ENCODE measurements around the gene IL1RAP.

Gene IL1RAP

GRCh38 chr3:190581041-190581541 is 67.2 kb downstream of the IL1RAP start:
- DNase-seq = no peak

DNA sequence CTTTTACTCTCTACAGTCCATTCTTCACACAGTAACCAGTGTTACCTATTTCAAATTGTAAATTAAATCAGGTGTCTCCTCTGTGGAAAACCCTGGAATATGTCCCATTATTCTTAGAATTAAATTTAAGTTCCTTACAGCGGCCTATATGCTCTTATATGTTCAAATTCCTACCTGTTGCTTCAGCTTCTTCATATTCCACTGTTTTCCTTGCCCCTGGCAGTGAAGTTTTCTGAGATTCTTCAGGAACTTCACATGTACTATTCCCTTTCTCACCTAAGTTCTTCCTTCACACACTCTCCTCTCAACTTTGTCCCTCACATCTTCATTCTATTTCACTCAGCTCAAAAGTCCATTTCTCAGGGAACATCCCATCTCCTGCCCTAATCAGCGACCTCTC is 68.8 kb downstream of the IL1RAP start:
- DNase-seq = no peak

DNA sequence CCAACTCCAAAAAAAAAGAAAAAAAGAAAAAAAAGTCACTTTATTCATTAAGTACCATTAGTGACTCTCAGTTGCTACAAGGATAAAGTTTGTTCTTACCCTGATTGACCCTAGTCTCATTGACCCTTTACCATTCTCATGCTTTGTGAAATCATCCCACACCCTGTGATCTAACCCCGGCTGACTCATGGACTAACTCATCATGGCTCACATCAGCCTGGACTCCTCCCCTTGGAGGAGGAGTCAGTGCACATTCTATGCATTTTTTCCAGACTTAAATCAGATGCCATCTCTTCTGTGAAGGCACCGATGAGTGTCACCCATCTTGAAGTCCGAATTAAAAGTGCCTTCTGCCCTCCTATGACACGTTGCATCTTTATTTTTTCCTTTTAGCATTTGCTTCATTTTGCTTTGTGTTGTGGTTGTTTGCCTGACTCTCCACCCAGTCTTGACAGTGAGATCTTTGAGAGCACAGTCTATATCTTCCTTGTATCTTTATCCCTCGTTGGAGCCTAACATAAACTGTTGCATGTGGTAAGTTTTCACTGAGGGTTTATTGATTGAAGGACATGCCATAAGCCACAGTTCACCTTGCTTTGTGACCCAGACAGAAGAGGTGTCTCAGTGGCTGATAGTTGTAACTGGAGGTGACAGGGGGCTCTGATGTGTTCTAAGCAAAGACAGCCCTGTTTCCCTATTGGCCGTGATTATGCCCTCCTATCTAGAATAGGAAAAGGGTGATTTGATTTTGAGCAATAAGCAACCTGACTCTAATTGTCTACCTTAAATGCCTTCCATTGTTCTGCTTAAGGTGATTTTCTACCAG is 72.1 kb downstream of the IL1RAP start:
- DNase-seq = no peak

DNA sequence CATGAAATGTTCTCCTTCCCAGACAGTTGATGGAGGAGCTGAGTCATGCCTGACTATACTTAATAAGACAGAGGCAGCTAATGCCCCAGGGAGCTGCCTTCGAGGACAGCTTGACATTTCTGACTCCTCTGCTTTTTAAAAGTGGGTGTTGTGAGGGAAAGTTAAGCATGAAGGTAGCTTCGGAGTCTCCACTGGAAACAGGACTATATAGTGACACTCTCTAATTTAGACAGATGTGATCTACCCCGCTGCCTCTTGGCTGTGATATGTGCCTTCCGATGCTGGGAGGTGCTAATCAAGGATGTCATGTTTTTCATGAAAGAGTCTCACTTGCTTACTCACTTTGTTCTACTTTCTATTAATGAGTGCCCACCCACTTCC is 72.7 kb downstream of the IL1RAP start:
- DNase-seq = no peak

- no peak for DNase-seq
Observed at GRCh38 chr3:190588570-190588969, 74.7 kb downstream of the IL1RAP start.

DNA sequence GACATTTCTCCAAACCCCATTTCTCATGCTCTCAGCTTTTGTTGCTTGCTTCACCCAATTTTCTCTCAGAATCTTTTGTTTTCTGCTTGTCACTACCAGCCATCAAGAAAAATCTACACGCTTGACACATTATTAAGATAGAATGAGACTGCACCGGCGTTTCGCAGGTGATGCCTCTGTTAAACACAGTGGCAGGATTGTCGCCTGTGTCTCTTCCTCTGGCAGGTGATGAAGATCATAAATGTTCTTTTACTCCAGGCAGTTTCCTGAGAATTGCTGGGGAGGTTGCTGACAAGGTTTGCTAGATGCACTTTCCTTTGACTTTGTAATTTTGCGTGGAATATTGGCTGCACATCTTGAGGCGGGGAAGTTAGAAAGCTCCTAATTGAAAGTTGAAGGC is 75.4 kb downstream of the IL1RAP start:
- no peak for DNase-seq

DNA sequence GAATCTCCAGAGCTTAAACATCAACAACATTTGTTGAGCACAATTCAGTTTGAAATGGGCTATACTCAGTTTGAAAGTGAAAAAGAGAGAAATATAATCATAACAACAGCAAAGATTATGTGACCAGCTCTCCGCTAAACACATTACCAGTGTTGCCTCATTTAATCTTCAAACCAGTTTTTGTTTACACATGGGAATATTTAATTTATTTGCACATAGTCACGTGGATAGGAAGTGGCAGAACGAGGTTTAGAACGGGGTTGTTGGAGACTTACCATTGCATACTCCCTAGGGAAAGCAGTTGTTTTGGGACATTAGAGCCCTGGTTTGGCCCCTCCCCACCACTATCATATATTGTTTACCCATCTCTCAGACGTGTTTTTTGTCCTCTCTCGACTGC is 77.2 kb downstream of the IL1RAP start:
- DNase-seq = no peak

DNA sequence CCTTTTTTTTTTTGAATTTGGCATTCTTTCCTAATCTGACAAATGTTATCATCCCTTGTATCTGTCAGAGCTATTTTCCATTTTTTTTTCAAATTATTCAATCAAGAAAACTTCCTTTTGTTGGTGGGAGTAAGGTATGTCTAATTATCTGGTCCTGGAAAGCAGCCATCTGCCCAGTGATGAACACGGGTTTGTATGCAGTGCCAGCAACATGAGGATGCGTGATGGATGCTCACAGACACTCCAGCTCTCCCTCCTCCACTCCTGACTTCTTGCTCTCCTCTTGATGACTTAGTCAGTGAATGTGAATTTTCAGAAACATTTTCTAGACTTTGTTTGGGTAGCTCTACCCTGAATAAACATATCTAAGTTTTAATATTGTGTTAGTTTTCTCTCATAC is 79.2 kb downstream of the IL1RAP start:
- no peak for DNase-seq

- no peak for DNase-seq
Observed at GRCh38 chr3:190594171-190594570, 80.3 kb downstream of the IL1RAP start.

DNA sequence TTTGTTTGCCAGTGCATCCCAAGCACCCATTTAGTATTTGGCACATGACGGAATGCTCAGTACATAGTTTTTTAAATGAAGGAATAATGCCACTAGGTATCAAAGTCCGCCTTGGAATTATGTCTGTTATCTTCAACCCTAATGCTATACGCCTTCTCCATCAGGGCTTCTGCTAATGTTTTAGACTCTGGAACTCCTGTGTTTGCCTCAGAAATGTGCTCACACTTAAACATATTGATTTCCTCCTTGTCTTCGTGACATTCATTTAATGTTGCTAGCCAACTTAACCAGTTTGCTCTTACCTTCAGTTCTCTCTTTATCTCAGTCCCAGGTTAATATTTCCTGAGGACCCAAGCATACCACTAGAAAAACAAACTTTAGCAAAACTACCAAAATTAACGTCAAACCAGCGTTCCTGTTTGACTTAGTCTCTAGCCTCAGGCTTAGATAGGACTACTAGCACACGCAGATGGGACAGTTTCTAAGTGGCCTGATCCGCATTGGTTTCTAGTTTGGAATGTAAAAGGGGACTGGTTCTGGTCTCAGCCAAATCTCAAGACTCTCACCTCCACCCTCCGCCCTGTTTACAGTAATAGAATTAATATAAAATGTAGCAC is 81.4 kb downstream of the IL1RAP start:
- no peak for DNase-seq

DNA sequence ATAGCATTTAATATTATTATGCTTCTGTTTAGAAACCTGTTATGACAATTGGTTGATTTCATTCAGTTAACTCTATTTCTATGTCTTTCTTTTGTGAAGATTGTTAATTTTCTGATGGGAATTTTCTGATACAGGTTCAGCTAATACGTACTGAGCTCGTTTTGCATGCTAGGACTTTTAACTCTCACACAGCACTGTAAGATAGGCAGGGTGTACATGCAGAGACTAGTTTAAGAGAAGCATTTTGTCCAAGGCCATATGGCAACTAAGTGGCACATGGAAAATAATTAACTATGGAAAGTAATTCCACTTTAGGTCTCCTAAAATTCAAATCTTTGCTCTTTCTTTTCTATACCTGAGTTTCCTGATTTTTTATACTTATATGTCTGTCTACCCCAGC is 81.9 kb downstream of the IL1RAP start:
- no peak for DNase-seq

- DNase-seq = peak; percentile 44
Observed at GRCh38 chr3:190596349-190597285, 82.7 kb downstream of the IL1RAP start.

DNA sequence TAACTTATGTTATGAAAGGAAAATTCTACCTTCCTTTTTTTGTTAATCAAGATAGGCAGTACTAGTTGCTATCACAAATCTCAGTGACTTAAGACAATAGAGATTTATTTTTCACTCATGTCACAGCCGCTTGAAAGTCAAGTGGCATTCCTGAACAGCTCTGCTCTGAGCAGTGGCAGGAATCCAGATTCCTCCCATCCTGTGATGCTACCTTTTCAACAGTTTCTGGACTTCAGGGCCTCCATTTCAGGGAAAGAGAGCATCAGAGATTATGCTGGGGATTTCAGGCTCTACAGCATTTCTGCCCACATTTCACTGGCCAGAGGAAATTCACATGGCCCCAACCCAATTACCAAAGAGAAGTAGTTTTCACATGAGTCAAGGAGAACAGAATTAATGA is 83.4 kb downstream of the IL1RAP start:
- no peak for DNase-seq

- DNase-seq = no peak
Observed at GRCh38 chr3:190601622-190602021, 87.7 kb downstream of the IL1RAP start.

DNA sequence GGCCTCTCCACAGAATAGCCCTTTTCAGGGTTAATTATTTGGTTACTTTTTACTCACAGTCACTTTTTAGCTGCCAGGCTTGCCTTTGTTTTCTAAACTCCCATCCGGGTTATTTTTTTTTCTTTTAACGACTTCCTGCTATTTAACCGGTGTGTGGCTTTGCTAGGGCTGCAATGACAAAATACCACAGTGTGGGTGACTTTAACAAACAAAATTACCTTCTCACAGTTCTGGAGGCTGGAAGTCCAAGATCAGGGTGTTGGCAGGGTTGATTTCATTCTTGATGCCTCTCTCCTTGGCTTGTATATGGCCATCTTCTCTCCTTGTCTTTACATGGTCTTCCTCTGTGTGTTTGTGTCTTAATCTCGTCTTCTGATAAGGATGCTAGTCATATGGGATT is 91.5 kb downstream of the IL1RAP start:
- DNase-seq = no peak

GRCh38 chr3:190606596-190606995 is 92.7 kb downstream of the IL1RAP start:
- DNase-seq = no peak

DNA sequence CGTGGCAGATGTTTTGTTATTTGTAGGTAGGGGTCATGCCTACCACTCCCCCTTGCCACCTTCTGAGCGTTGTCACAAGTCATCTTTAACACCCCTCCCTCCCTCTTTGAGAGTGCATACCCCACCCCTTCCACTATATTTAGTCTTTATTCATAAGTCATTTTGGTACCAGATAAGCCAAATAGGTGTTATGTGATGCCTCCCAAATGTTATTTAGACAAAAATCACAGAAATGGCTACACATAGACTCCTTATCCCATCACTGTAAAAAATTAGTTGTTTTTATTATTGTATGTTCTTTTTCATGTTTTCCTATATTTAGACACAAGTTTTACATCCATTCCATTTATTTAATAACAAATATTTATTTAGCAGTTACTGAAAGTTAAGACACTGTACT is 93.1 kb downstream of the IL1RAP start:
- DNase-seq = no peak

GRCh38 chr3:190608850-190609589 is 95.1 kb downstream of the IL1RAP start:
- no peak for DNase-seq

DNA sequence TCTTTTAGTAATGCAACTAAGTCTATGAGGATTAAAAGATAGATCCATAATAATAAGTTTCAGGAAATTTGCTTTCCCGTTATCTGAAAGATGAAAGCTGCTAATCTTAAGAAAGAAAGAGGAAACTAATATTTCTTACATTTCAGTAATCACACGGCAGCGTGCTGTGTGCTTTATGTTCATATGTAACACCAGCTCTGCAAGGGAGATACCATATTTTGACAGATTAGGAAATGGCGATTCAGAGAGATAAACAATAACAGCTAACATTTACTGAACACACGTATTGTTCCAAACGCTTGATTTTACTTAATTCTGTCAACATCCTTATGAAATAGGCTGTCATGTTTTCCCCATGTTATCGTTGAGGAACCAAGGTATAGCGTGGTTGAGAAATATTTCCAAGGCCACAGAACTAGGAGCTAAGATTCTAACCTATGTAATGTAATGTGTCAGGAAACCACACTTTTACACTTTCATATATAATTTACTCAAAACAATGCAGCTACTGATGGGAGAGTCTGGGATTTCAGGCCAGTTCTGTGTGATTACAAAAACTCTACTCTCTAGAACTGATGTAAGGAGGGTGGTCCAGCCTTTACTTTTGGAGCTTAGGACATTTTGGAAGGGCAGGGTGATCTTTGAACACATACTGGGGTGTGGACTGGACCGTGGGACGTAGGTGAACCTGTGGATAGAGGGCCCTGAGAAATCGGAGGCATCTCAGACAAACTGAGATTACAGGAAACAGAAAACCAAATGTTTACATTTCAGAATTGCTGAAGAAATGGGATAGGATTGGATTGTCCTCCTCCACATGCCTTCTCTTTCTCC is 100.6 kb downstream of the IL1RAP start:
- no peak for DNase-seq

- no peak for DNase-seq
Observed at GRCh38 chr3:190615060-190615384, 101.1 kb downstream of the IL1RAP start.

DNA sequence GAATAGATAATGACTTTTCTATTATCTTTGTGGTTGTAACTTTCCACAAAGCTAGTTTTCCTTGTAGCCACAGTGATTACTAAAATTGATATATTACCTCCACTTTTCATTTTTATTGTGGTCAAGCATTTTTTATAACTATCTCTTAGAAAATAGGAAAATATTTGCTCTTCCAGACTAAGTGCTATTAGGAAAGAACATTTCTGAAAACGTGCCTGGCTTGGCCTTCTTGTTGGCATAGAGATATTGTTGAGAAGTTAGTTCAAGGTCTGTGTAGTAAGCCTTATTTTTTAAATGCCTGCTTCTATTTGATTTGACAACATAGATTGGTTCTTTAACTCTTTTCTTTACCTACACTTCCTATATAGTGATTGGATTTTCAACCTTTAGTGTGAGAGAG is 101.7 kb downstream of the IL1RAP start:
- DNase-seq = no peak

DNA sequence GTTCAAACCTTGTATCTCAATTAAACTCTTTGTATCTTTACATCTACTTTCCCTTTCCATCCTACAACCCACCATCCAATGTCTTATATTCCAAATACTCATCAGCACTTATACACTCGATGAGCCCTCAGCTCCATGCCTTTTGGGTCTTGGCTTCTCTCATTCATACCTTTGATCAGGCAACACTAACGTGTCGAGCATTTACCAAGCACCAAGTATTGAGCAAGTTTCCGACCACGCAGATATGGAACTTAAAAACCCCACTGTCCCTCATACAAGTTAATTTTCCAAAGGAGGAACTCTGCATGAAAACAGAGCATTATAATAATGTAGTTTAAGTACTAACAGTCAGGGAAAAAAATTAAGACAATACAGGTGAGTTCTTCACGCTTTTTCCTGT is 102.8 kb downstream of the IL1RAP start:
- no peak for DNase-seq
